ENCODE results near the gene FBXO11. TPM values are rescaled to one million over a fixed set of nuclear protein-coding genes. Genes with fewer than 3 reads are reported as not detected.

Gene FBXO11
- total RNA-seq, 1 donor from 2014 or later = 89.1 TPM

- no peak for TF ChIP-seq CTCF (IDR thresholded peaks at IDR 0.05)
- CTCF ChIA-PET = interaction anchor here (0.7 kb wide), 1 partner anchor 48 kb away, joined by 4 read pairs; no protein-coding TSS in a partner anchor
- H3K4me1 Mint-ChIP-seq = peaks cover 65% of the 10 kb centered on the region
- H3K4me3 Mint-ChIP-seq = no peak overlapping the region
- H3K9me3 Mint-ChIP-seq = no peaks in the 10 kb centered on the region
- intact Hi-C loops (cut with micrococcal nuclease) = loop anchor here (2.0 kb wide), 1 partner anchor 20 kb away; no protein-coding TSS in a partner anchor
- no peaks in the 10 kb centered on the region for H3K27me3 Mint-ChIP-seq
- DNase-seq (no peak), ATAC-seq (ENCODE audit: low read depth) (no peak)
- peaks cover 35% of the 10 kb centered on the region for H3K36me3 Mint-ChIP-seq (ENCODE audit: low read depth)
- no peak overlapping the region for H3K27ac Mint-ChIP-seq
- POLR2A ChIA-PET = interaction anchor here (0.5 kb wide), 1 partner anchor 25 kb away, joined by 6 read pairs; no protein-coding TSS in a partner anchor
Observed at GRCh38 chr2:47890711-47891368, 15.5 kb downstream of the FBXO11 start.

GRCh38 chr2:47888581-47889280, 17.6 kb downstream of the FBXO11 start:
- Mint-ChIP-seq H3K27ac (peak overlapping the region; percentile 50), H3K9me3 (no peaks in the 10 kb centered on the region), H3K36me3 (ENCODE audit: low read depth) (peaks cover 42% of the 10 kb centered on the region), H3K27me3 (no peaks in the 10 kb centered on the region), H3K4me1 (peaks cover 65% of the 10 kb centered on the region), H3K4me3 (no peak overlapping the region)
- no peak for DNase-seq
- POLR2A ChIA-PET = no interaction called here
- CTCF ChIA-PET = no interaction called here
- peak; percentile 37 for ATAC-seq (ENCODE audit: low read depth)
- intact Hi-C loops (cut with micrococcal nuclease) = no loop called here
- no peak for TF ChIP-seq CTCF (IDR thresholded peaks at IDR 0.05)

GRCh38 chr2:47876912-47877311, 29.4 kb downstream of the FBXO11 start:
- H3K4me3 Mint-ChIP-seq = no peak overlapping the region
- H3K27ac Mint-ChIP-seq = peak overlapping the region; percentile 62

GRCh38 chr2:47872941-47873340, 33.4 kb downstream of the FBXO11 start:
- DNase-seq (no peak), ATAC-seq (ENCODE audit: low read depth) (no peak)
- Mint-ChIP-seq H3K4me3 (no peak overlapping the region), H3K27me3 (no peaks in the 10 kb centered on the region), H3K4me1 (peaks cover 61% of the 10 kb centered on the region), H3K27ac (no peak overlapping the region), H3K9me3 (no peaks in the 10 kb centered on the region), H3K36me3 (ENCODE audit: low read depth) (peaks cover 57% of the 10 kb centered on the region)
- TF ChIP-seq CTCF (IDR thresholded peaks at IDR 0.05) = no peak
- intact Hi-C loops (cut with micrococcal nuclease) = no loop called here
- ChIA-PET CTCF (no interaction called here), POLR2A (no interaction called here)

More at GRCh38 chr2:47876912-47877311, 29.4 kb downstream of the FBXO11 start:
- Mint-ChIP-seq H3K27me3 (no peaks in the 10 kb centered on the region), H3K9me3 (no peaks in the 10 kb centered on the region), H3K4me1 (peaks cover 45% of the 10 kb centered on the region), H3K36me3 (ENCODE audit: low read depth) (peaks cover 44% of the 10 kb centered on the region)
- intact Hi-C loops (cut with micrococcal nuclease) = no loop called here
- TF ChIP-seq CTCF (IDR thresholded peaks at IDR 0.05) = no peak
- no peak for DNase-seq
- POLR2A ChIA-PET = no interaction called here
- CTCF ChIA-PET = no interaction called here
- ATAC-seq (ENCODE audit: low read depth) = no peak

Data from activated B cell treated with CpG ODN at 0.5 μM for 24 hours (primary cell).